Measurements from ENCODE around the gene ASB18.

The ASB18 gene

DNA sequence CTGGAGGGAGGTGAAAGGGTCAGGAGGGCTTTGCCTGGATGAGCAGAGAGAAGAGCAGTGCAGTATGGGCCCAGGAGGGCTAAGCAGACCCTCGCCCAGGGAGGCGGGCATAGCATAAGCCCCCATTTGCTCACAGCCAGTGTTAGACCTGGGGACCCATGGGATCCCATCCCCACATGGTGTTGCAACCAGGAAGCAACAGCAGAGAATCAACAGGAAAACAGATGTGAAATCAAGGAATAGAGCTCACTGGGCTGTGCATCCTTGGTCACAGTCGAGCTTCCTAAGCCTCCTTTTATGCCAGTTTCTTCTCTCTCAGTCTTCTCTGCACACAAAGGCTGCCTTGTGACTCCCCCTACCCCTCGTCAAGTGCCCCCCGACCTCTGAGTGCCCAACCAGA, 19.9 kb downstream of the ASB18 start:
- TF ChIP-seq TAF1 (IDR thresholded peaks at IDR 0.05; ENCODE audit: borderline replicate concordance, insufficient read depth, low read length) (no peak), FOXP2 (optimal IDR thresholded peaks at IDR 0.05; ENCODE audit: borderline replicate concordance, extremely low read depth, extremely low read length, insufficient read depth) (no peak), REST (IDR thresholded peaks at IDR 0.05; ENCODE audit: insufficient read depth in 1 of 2, low read depth in 2 of 2, low read length in 2 of 2) (no peak), POLR2AphosphoS5 (IDR thresholded peaks at IDR 0.05; ENCODE audit: low read depth, low read length) (no peak), SIN3A (IDR thresholded peaks at IDR 0.05; ENCODE audit: borderline replicate concordance, insufficient read depth, low read length) (no peak)

DNA sequence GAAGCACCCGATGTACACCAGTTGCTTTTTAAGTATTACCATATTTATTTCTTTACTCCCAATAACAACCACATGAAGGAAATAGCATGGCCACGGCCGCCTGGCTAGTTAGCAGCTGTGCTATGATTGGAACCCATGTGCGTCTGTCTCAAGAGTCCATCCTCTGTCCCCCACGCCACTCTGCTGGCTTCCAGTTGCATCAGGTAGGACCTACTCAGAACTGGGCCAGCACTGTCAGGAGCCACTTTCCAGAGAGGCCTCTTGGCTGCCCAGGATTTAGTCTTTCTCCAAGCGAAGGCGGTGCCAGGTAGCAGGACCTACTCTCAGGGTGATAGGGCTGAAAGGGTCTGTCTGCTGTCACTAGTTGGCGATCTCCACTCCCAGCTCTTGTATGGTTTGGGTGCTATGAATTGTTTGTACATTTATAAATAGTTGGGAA, 22.1 kb downstream of the ASB18 start:
- TF ChIP-seq REST (IDR thresholded peaks at IDR 0.05; ENCODE audit: insufficient read depth in 1 of 2, low read depth in 2 of 2, low read length in 2 of 2) (no peak), SIN3A (IDR thresholded peaks at IDR 0.05; ENCODE audit: borderline replicate concordance, insufficient read depth, low read length) (no peak), POLR2AphosphoS5 (IDR thresholded peaks at IDR 0.05; ENCODE audit: low read depth, low read length) (no peak), TAF1 (IDR thresholded peaks at IDR 0.05; ENCODE audit: borderline replicate concordance, insufficient read depth, low read length) (no peak), FOXP2 (optimal IDR thresholded peaks at IDR 0.05; ENCODE audit: borderline replicate concordance, extremely low read depth, extremely low read length, insufficient read depth) (no peak)

DNA sequence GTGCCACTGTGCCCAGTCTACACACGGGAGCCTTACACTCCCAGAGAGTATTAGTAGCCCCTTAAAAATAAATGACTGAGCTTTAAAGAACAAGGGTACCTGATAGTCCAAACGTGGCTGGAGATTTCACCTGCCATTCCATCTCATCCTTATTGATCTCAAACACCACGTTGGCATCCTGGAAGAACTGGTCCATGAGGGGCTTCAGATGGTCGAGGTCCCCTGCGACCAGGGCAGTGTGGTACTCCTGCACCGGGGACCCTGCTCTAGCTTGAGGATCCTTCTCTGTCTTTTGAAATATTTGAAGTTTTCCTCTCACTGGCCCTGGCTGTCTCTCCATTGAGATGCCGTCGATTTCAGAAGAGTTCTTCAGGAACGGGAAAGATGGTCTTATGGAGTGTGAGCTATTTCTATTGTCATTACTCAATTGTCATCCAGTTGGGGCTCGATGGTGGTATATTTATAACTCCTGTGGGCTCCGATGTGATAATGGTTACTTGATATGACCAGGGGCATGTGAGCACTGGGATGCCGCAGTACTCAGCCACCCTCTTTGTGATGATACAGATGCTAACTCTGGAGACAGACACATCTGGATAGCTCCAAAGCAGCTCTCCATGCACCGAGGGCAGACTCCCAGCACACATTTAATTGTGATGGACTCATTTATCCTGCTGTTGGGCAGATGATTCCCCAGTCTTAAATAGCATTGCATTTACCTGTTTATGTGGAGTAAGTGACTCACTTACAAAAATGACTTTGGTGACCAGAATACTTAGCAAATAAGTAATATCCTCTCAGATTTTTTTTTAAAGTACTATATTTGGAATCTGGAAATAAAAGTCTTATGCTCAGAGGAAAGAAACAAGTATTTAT, 22.8 kb downstream of the ASB18 start:
- TF ChIP-seq FOXP2 (optimal IDR thresholded peaks at IDR 0.05; ENCODE audit: borderline replicate concordance, extremely low read depth, extremely low read length, insufficient read depth) (no peak), SIN3A (IDR thresholded peaks at IDR 0.05; ENCODE audit: borderline replicate concordance, insufficient read depth, low read length) (no peak), TAF1 (IDR thresholded peaks at IDR 0.05; ENCODE audit: borderline replicate concordance, insufficient read depth, low read length) (no peak), POLR2AphosphoS5 (IDR thresholded peaks at IDR 0.05; ENCODE audit: low read depth, low read length) (no peak), REST (IDR thresholded peaks at IDR 0.05; ENCODE audit: insufficient read depth in 1 of 2, low read depth in 2 of 2, low read length in 2 of 2) (no peak)

DNA sequence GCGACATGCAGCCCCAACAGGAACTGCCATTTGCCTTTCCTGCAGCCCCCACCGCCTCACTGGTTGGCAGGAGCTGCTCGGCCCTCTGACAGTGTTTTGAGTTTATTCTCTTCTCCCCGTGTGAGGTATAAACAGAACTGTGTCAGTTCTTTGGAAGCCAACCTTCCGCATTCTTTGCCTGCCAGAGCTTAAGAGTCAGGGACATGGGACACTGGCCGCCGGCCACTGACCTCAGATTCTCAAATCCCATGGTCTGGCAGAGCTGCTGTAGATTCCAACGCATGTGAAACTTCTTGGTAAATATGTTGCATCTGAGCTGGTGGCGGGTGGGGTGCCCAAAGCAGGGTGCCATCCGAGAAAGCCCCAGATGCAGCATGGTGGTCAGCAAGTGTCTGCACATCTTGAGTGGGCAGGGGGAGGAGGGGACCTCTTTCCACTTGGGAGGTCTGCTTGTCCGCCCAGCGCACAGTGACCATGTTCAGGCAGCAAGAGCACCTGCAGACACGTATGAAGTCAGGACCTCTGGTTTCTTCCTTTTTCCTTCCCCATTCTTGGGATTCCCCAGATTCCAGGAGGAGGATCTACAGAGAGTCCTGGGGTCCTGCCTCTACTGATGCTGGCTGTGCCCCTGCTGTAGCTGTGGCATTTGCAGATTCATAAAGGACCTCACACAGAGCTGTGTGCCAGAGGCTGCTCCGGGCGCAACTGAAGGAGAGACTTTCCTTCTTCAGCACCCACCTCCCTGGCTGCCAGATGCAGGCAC, 23.8 kb downstream of the ASB18 start:
- TF ChIP-seq TAF1 (IDR thresholded peaks at IDR 0.05; ENCODE audit: borderline replicate concordance, insufficient read depth, low read length) (no peak), POLR2AphosphoS5 (IDR thresholded peaks at IDR 0.05; ENCODE audit: low read depth, low read length) (no peak), SIN3A (IDR thresholded peaks at IDR 0.05; ENCODE audit: borderline replicate concordance, insufficient read depth, low read length) (no peak), FOXP2 (optimal IDR thresholded peaks at IDR 0.05; ENCODE audit: borderline replicate concordance, extremely low read depth, extremely low read length, insufficient read depth) (no peak), REST (IDR thresholded peaks at IDR 0.05; ENCODE audit: insufficient read depth in 1 of 2, low read depth in 2 of 2, low read length in 2 of 2) (no peak)
